ENCODE results near the gene MYH7B.

Gene MYH7B

GRCh38 chr20:34945315-34946077 is 10.2 kb upstream of the MYH7B start:
- no peak for DNase-seq (ENCODE audit: low read depth in 2 of 2)

- DNase-seq (ENCODE audit: low read depth in 2 of 2) = no peak
Measured at GRCh38 chr20:34946661-34947060, 9.0 kb upstream of the MYH7B start.

GRCh38 chr20:34947336-34947735 is 8.3 kb upstream of the MYH7B start:
- DNase-seq (ENCODE audit: low read depth in 2 of 2) = no peak

- DNase-seq (ENCODE audit: low read depth in 2 of 2) = no peak
Measured at GRCh38 chr20:34948030-34948429, 7.6 kb upstream of the MYH7B start.

GRCh38 chr20:34949120-34949519 is 6.5 kb upstream of the MYH7B start:
- DNase-seq (ENCODE audit: low read depth in 2 of 2) = no peak

- DNase-seq (ENCODE audit: low read depth in 2 of 2) = no peak
Measured at GRCh38 chr20:34951252-34951651, 4.4 kb upstream of the MYH7B start.

GRCh38 chr20:34951652-34952051 is 4.0 kb upstream of the MYH7B start:
- DNase-seq (ENCODE audit: low read depth in 2 of 2) = no peak

- DNase-seq (ENCODE audit: low read depth in 2 of 2) = no peak
Measured at GRCh38 chr20:34952671-34953070, 3.0 kb upstream of the MYH7B start.

GRCh38 chr20:34953960-34954359 is 1.7 kb upstream of the MYH7B start:
- no peak for DNase-seq (ENCODE audit: low read depth in 2 of 2)

- no peak for DNase-seq (ENCODE audit: low read depth in 2 of 2)
Measured at GRCh38 chr20:34954904-34955230, 801 bp upstream of the MYH7B start.

- no peak for DNase-seq (ENCODE audit: low read depth in 2 of 2)
Measured at GRCh38 chr20:34956041-34956458, 382 bp downstream of the MYH7B start.

- no peak for DNase-seq (ENCODE audit: low read depth in 2 of 2)
Measured at GRCh38 chr20:34956751-34957472, 1.2 kb downstream of the MYH7B start.

GRCh38 chr20:34964486-34964885 is 8.8 kb downstream of the MYH7B start:
- DNase-seq (ENCODE audit: low read depth in 2 of 2) = no peak

- no peak for DNase-seq (ENCODE audit: low read depth in 2 of 2)
Measured at GRCh38 chr20:34965051-34965450, 9.4 kb downstream of the MYH7B start.

- DNase-seq (ENCODE audit: low read depth in 2 of 2) = no peak
Measured at GRCh38 chr20:34967421-34967820, 11.8 kb downstream of the MYH7B start.

- no peak for DNase-seq (ENCODE audit: low read depth in 2 of 2)
Measured at GRCh38 chr20:34968042-34968775, 12.5 kb downstream of the MYH7B start.

GRCh38 chr20:34970193-34970840 is 14.6 kb downstream of the MYH7B start:
- DNase-seq (ENCODE audit: low read depth in 2 of 2) = no peak

- DNase-seq (ENCODE audit: low read depth in 2 of 2) = no peak
Measured at GRCh38 chr20:34970846-34971560, 15.3 kb downstream of the MYH7B start.

GRCh38 chr20:34971561-34972235 is 16.0 kb downstream of the MYH7B start:
- no peak for DNase-seq (ENCODE audit: low read depth in 2 of 2)

- DNase-seq (ENCODE audit: low read depth in 2 of 2) = no peak
Measured at GRCh38 chr20:34974246-34974645, 18.6 kb downstream of the MYH7B start.

GRCh38 chr20:34976286-34976685 is 20.6 kb downstream of the MYH7B start:
- no peak for DNase-seq (ENCODE audit: low read depth in 2 of 2)

All from stimulated activated CD8-positive, alpha-beta memory T cell treated with anti-CD3 and anti-CD28 coated beads, Interleukin-7, amount 100 ng/mL, for 4 hours (primary cell).